WTC11 (cell line): Measurements from ENCODE around the gene RAMP1. TPM values are rescaled to one million over a fixed set of nuclear protein-coding genes. Genes with fewer than 3 reads are reported as not detected.

Experiments
- ATAC-seq: fragments of 200-7000 bp; cut with Tn5 transposase; 2 replicates; pipeline ENCODE4 v1.10.0; 2021; ENCODE audit warnings: mild to moderate bottlenecking, moderate library complexity
- CTCF ChIA-PET: fragments of 300-600 bp; sonication (Branson Sonifier 250); formaldehyde crosslinking; loops from one replicate; lab custom pipeline; 2021; ENCODE audit warnings: antibody characterized with exemption; lab: Charles Lee
- POLR2A ChIA-PET: fragments of 350-600 bp; sonication (Branson Sonifier 250); formaldehyde crosslinking; loops from one replicate; lab custom pipeline; 2021; ENCODE audit warnings: antibody characterized with exemption; lab: Charles Lee
- DNase-seq: peaks from one replicate; pipeline ENCODE4 v3.0.0; 2021; ENCODE audit warnings: low spot score
- H3K27ac Mint-ChIP-seq: 2 replicates; pipeline ENCODE4 v1.8.0; 2021; ENCODE audit warnings: mixed read lengths
- H3K27me3 Mint-ChIP-seq: 2 replicates; pipeline ENCODE4 v1.8.0; 2021; ENCODE audit warnings: low read depth, mild to moderate bottlenecking, moderate library complexity, mixed read lengths
- H3K36me3 Mint-ChIP-seq: 2 replicates; pipeline ENCODE4 v1.8.0; 2021; ENCODE audit warnings: mixed read lengths
- H3K4me1 Mint-ChIP-seq: 2 replicates; pipeline ENCODE4 v1.8.0; 2022; ENCODE audit warnings: mixed read lengths
- H3K4me3 Mint-ChIP-seq: 2 replicates; pipeline ENCODE4 v1.8.0; 2021; ENCODE audit warnings: mild to moderate bottlenecking, moderate library complexity, mixed read lengths
- H3K9me3 Mint-ChIP-seq: 2 replicates; pipeline ENCODE4 v1.8.0; 2021; ENCODE audit warnings: mixed read lengths
- CREB1 ChIP-seq: sonication (generic); formaldehyde crosslinking; IDR thresholded peaks from 2 replicates; pipeline ENCODE4 v1.8.0; 2023; ENCODE audit warnings: mild to moderate bottlenecking, missing genetic modification reagents
- CREM ChIP-seq: sonication (generic); formaldehyde crosslinking; IDR thresholded peaks from 2 replicates; pipeline ENCODE4 v1.8.1; 2022; ENCODE audit warnings: mild to moderate bottlenecking, missing genetic modification reagents, moderate library complexity
- ELF4 ChIP-seq: sonication (generic); formaldehyde crosslinking; IDR thresholded peaks from 2 replicates; pipeline ENCODE4 v1.8.1; 2022; ENCODE audit warnings: low read depth, mild to moderate bottlenecking, moderate library complexity, missing genetic modification reagents
- FOXJ3 ChIP-seq: sonication (generic); formaldehyde crosslinking; IDR thresholded peaks from 2 replicates; pipeline ENCODE4 v1.9.0; 2021; ENCODE audit warnings: missing genetic modification reagents, mild to moderate bottlenecking, borderline replicate concordance
- FOXK1 ChIP-seq: sonication (generic); formaldehyde crosslinking; IDR thresholded peaks from 2 replicates; pipeline ENCODE4 v1.8.0; 2022; ENCODE audit warnings: mild to moderate bottlenecking, moderate library complexity, missing genetic modification reagents
- FOXP1 ChIP-seq: sonication (generic); formaldehyde crosslinking; IDR thresholded peaks from 2 replicates; pipeline ENCODE4 v1.8.0; 2022; ENCODE audit warnings: missing genetic modification reagents, mild to moderate bottlenecking, moderate library complexity, borderline replicate concordance
- KAT7 ChIP-seq: sonication (generic); formaldehyde crosslinking; IDR thresholded peaks from 2 replicates; pipeline ENCODE4 v1.8.1; 2023; ENCODE audit warnings: missing genetic modification reagents, mild to moderate bottlenecking, borderline replicate concordance
- NR1H2 ChIP-seq: sonication (generic); formaldehyde crosslinking; IDR thresholded peaks from 2 replicates; pipeline ENCODE4 v1.9.0; 2021; ENCODE audit warnings: mild to moderate bottlenecking, moderate library complexity, missing genetic modification reagents
- NR2C2 ChIP-seq: sonication (generic); formaldehyde crosslinking; IDR thresholded peaks from 2 replicates; pipeline ENCODE4 v1.8.0; 2022; ENCODE audit warnings: mild to moderate bottlenecking, missing genetic modification reagents
- RELA ChIP-seq: sonication (generic); formaldehyde crosslinking; IDR thresholded peaks from 2 replicates; pipeline ENCODE4 v1.8.1; 2022; ENCODE audit warnings: missing genetic modification reagents, mild to moderate bottlenecking, borderline replicate concordance
- TCF7 ChIP-seq: sonication (generic); formaldehyde crosslinking; IDR thresholded peaks from 2 replicates; pipeline ENCODE4 v1.8.0; 2022; ENCODE audit warnings: mild to moderate bottlenecking, low read depth, missing genetic modification reagents, moderate library complexity
- TP53 ChIP-seq: sonication (generic); formaldehyde crosslinking; IDR thresholded peaks from 2 replicates; pipeline ENCODE4 v1.8.1; 2023; ENCODE audit warnings: mild to moderate bottlenecking, missing genetic modification reagents
- total RNA-seq: library from RNA; stranded (reverse); gene quantifications from 3 replicates; pipeline ENCODE4 v1.2.3, GENCODE V29; 2021
- TF ChIP-seq, protein P1 (sequence below): sonication (generic); formaldehyde crosslinking; IDR thresholded peaks from 2 replicates; pipeline ENCODE4 v1.8.1; 2022; ENCODE audit warnings: low read depth, mild to moderate bottlenecking, moderate library complexity, missing genetic modification reagents, borderline replicate concordance
- TF ChIP-seq, protein P2 (sequence below): sonication (generic); formaldehyde crosslinking; IDR thresholded peaks from 2 replicates; pipeline ENCODE4 v1.8.1; 2023; ENCODE audit warnings: mild to moderate bottlenecking, missing genetic modification reagents, borderline replicate concordance
- TF ChIP-seq, protein P3 (sequence below): fragments of 250-450 bp; sonication (Bioruptor Pico); IDR thresholded peaks from 2 replicates; pipeline ENCODE4 v1.9.0; 2021; ENCODE audit warnings: mild to moderate bottlenecking
- TF ChIP-seq, protein P4 (sequence below): sonication (generic); formaldehyde crosslinking; IDR thresholded peaks from 2 replicates; pipeline ENCODE4 v1.8.1; 2022; ENCODE audit warnings: missing genetic modification reagents, borderline replicate concordance

Gene RAMP1
- total RNA-seq, 1 experiment from 2014 or later = 1.0 TPM

DNA sequence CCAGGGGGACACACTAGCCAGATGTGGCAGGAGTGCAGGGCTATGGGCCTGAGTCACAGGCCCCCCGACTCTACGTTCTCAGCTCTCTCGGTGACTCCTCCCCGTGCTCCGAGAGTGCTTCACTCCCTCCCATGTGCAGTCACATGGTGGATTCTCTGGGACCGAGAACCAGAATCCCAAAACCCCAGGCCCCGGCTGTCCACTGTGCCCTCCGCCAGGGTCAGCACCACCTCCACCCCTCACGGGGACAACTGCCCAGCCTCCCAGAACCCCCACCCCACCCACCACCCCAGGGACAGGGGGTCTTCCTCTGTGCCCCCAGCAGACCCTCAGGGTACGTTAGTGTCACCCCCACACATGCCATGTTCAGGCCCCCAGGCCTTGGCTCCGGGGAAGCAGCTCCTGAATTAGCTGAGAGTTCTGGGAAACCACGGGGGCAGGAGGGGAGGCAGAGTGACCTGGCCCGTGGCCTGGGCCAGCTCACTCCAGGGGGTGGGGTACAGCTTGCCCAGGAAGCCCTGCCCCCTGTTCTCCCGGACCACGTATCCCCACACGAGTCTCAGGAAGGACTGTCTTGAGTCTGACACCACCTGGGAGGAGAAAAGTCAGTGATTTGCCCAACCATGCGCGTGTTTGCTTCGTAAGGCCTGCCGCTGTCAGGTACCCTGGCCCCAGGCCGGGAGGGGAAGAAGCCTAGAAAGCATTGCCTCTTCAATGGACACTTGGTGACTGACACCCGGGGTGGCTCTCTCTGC lies 4.4 kb downstream of the RAMP1 start (continued):
- TF ChIP-seq, protein P1, sequence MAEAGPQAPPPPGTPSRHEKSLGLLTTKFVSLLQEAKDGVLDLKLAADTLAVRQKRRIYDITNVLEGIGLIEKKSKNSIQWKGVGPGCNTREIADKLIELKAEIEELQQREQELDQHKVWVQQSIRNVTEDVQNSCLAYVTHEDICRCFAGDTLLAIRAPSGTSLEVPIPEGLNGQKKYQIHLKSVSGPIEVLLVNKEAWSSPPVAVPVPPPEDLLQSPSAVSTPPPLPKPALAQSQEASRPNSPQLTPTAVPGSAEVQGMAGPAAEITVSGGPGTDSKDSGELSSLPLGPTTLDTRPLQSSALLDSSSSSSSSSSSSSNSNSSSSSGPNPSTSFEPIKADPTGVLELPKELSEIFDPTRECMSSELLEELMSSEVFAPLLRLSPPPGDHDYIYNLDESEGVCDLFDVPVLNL (CRISPR knock-in tag) = no peak
- TF ChIP-seq FOXK1 (CRISPR knock-in tag) (no peak), KAT7 (CRISPR knock-in tag) (no peak)

DNA sequence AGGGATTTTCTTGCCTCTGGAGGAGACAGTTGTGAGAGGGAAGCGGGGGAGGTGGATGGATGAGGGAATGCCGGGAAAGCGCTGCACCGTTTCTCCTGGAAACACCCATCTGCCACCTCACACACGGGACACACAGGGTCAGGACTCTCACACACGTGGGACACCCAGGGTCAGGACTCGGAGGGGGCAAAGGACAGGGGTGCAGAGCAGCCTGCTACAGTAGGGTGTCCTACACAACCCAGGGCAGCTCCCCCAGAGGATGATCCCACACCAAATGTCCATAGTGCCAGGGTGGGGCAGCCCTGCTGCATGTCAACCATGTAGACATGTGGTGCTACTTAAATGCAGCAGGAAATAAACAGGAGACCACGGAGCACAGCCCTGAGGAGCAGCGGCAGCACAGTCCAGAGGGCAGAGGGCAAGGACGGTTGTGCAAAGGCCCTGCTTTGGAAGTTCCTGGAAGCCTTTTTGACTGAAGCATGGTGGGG lies 5.1 kb downstream of the RAMP1 start:
- peaks cover 27% of the 10 kb centered on the region for H3K27me3 Mint-ChIP-seq
- no peak for ATAC-seq
- H3K4me3 Mint-ChIP-seq = no peak overlapping the region
- no peak for DNase-seq
- H3K27ac Mint-ChIP-seq = no peak overlapping the region
- TF ChIP-seq FOXJ3 = no peak
- no peak for TF ChIP-seq CREB1
- no peak for TF ChIP-seq TCF7
- no peak for TF ChIP-seq FOXK1 (CRISPR knock-in tag)
- TF ChIP-seq NR1H2 (CRISPR knock-in tag) = no peak
- TF ChIP-seq, protein P2, sequence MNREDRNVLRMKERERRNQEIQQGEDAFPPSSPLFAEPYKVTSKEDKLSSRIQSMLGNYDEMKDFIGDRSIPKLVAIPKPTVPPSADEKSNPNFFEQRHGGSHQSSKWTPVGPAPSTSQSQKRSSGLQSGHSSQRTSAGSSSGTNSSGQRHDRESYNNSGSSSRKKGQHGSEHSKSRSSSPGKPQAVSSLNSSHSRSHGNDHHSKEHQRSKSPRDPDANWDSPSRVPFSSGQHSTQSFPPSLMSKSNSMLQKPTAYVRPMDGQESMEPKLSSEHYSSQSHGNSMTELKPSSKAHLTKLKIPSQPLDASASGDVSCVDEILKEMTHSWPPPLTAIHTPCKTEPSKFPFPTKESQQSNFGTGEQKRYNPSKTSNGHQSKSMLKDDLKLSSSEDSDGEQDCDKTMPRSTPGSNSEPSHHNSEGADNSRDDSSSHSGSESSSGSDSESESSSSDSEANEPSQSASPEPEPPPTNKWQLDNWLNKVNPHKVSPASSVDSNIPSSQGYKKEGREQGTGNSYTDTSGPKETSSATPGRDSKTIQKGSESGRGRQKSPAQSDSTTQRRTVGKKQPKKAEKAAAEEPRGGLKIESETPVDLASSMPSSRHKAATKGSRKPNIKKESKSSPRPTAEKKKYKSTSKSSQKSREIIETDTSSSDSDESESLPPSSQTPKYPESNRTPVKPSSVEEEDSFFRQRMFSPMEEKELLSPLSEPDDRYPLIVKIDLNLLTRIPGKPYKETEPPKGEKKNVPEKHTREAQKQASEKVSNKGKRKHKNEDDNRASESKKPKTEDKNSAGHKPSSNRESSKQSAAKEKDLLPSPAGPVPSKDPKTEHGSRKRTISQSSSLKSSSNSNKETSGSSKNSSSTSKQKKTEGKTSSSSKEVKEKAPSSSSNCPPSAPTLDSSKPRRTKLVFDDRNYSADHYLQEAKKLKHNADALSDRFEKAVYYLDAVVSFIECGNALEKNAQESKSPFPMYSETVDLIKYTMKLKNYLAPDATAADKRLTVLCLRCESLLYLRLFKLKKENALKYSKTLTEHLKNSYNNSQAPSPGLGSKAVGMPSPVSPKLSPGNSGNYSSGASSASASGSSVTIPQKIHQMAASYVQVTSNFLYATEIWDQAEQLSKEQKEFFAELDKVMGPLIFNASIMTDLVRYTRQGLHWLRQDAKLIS (CRISPR knock-in tag) = no peak
- no peak for TF ChIP-seq RELA (CRISPR knock-in tag)
- TF ChIP-seq FOXP1 (CRISPR knock-in tag) = no peak
- H3K9me3 Mint-ChIP-seq = no peaks in the 10 kb centered on the region
- peaks cover 19% of the 10 kb centered on the region for H3K4me1 Mint-ChIP-seq
- ChIA-PET CTCF (no interaction called here), POLR2A (no interaction called here)
- no peaks in the 10 kb centered on the region for H3K36me3 Mint-ChIP-seq

DNA sequence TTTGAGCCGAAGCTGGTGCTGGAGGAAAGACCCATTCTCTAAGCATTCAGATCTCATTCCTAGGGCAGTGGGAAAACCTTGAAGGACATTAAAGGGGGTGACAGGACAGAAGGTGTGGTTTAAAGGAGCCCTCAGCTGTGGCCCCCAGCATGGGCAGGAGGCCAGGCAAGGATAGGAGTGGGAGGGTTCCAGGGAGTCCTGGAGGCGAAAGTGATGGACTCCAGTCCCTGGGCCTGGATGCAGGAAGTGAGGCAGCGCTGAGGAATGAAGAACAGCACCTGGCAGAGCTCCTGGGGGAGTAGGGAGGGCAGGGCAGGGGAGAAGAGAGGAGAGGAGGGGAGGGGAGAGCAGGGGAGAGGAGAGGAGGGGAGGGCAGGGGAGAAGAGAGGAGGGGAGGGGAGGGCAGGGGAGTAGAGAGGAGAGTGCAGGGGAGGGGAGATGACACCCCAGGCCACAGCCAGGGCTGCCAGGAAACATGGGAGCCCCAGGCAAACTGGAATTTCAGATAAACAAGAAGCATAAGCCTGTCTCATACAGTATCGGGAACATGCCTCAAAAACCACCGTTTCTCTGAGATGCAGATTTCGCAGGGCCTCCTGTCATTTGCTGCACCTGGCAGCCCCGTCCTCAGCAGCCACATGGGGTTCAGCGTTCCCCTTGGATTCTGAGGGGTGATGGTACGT lies 5.7 kb downstream of the RAMP1 start:
- ChIA-PET CTCF (interaction anchor here (1.4 kb wide), 1 partner anchor 352 kb away, joined by 5 read pairs; no protein-coding TSS in a partner anchor), POLR2A (no interaction called here)
- TF ChIP-seq NR2C2 (no peak), FOXP1 (CRISPR knock-in tag) (no peak), TP53 (CRISPR knock-in tag) (no peak), ELF4 (CRISPR knock-in tag) (no peak), CREM (CRISPR knock-in tag) (no peak)
- TF ChIP-seq, protein P3, sequence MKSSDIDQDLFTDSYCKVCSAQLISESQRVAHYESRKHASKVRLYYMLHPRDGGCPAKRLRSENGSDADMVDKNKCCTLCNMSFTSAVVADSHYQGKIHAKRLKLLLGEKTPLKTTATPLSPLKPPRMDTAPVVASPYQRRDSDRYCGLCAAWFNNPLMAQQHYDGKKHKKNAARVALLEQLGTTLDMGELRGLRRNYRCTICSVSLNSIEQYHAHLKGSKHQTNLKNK (CRISPR knock-in tag) = no peak
- TF ChIP-seq, protein P4, sequence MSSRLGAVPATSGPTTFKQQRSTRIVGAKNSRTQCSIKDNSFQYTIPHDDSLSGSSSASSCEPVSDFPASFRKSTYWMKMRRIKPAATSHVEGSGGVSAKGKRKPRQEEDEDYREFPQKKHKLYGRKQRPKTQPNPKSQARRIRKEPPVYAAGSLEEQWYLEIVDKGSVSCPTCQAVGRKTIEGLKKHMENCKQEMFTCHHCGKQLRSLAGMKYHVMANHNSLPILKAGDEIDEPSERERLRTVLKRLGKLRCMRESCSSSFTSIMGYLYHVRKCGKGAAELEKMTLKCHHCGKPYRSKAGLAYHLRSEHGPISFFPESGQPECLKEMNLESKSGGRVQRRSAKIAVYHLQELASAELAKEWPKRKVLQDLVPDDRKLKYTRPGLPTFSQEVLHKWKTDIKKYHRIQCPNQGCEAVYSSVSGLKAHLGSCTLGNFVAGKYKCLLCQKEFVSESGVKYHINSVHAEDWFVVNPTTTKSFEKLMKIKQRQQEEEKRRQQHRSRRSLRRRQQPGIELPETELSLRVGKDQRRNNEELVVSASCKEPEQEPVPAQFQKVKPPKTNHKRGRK = no peak
- Mint-ChIP-seq H3K36me3 (no peaks in the 10 kb centered on the region), H3K4me1 (peaks cover 19% of the 10 kb centered on the region), H3K9me3 (no peaks in the 10 kb centered on the region), H3K4me3 (no peak overlapping the region), H3K27me3 (peaks cover 23% of the 10 kb centered on the region), H3K27ac (no peak overlapping the region)
- ATAC-seq (no peak), DNase-seq (no peak)
